Vagina (tissue), 2 donors: ENCODE data around the gene LANCL2.

ENCODE experiments used
- CTCF ChIP-seq, 3 experiments: fragments of 450-650 bp in 2 of 3; fragments of 200-600 bp in 1 of 3; sonication (generic) in 1 of 3; IDR thresholded peaks; one replicate each; pipeline ENCODE4 v1.5.1; 2017 to 2019; ENCODE audit warnings: antibody characterized with exemption in 3 of 3, mild to moderate bottlenecking in 2 of 3, moderate library complexity in 2 of 3
- POLR2A ChIP-seq, 2 donors: fragments of 450-650 bp; IDR thresholded peaks; one replicate each; pipeline ENCODE4 v1.6.1; 2017; ENCODE audit warnings: antibody characterized with exemption in 2 of 2, mild to moderate bottlenecking in 2 of 2, moderate library complexity in 2 of 2

GRCh38 chr7:55470261-55470660 is 105.1 kb downstream of the LANCL2 start:
- TF ChIP-seq CTCF (IDR thresholded peaks at IDR 0.05) (no peak), POLR2A (IDR thresholded peaks at IDR 0.05) (no peak)
